CMK (cell line): Measurements from ENCODE around the gene DOCK8.
"Not testable (repeated sequence)": the region's sequence is repeated elsewhere in the genome, so short reads cannot be mapped to it uniquely, and the experiment has no call there.

Experiments used
- DNase-seq: peaks from one replicate; pipeline ENCODE4 v3.0.0-alpha.2; 2010; ENCODE audit warnings: low read depth

Gene DOCK8

GRCh38 chr9:214648-215493 is at the start of gene DOCK8:
Gene DOCK8, plus strand, starts transcription at chr9:214865. Its CDS starts 112 bp downstream, at chr9:214977.
- DNase-seq = peak; percentile 55

- DNase-seq = not testable (repeated sequence)
These were observed 44.9 kb upstream of the DOCK8 start for GRCh38 chr9:169757-170156.

- not testable (repeated sequence) for DNase-seq
These were observed 36.4 kb upstream of the DOCK8 start for GRCh38 chr9:178140-178825.

- peak; percentile 38 for DNase-seq
These were observed 35.7 kb upstream of the DOCK8 start, which contains the start of gene ZNG1A for GRCh38 chr9:178970-179383. Gene ZNG1A, minus strand, starts transcription at chr9:179056. Its CDS starts 87 bp downstream, at chr9:178969.

DNA sequence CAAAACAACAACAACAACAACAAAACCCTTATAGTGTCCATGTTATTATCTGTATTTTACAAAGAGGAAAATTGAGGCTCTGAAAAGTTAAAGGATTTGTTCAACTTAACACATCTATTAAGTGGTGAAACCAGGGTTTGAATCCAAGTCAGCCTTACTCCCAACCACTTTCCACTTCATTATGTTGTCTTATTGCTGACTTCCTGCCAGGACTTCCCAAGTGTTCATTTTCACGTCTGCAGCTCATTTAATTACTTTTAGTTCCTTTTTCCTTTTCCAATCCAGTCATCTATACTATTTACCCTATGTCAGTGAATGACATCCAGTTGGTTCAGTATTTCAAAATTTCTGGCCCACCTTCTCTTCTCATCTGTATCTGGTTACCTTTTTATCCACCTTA is 15.1 kb upstream of the DOCK8 start:
- not testable (repeated sequence) for DNase-seq

DNA sequence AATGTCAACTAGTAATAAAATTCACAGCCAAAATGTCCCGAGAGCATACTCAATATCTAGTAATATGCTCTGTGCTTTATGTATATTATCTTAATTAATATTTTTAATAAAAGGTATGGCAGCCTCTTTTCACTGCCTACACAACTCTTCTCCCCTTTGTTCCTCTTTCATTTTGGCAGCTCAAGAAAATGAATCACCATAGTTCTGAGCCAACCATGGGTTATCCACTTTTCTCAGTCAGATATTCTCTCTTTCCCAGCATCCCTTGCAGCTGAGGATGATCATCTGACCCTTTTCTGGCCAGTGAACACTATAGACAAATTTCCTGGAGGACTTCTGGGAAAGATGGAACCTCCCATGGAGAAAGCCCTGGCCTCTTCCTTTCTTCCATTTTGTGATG is 8.2 kb upstream of the DOCK8 start:
- no peak for DNase-seq

DNA sequence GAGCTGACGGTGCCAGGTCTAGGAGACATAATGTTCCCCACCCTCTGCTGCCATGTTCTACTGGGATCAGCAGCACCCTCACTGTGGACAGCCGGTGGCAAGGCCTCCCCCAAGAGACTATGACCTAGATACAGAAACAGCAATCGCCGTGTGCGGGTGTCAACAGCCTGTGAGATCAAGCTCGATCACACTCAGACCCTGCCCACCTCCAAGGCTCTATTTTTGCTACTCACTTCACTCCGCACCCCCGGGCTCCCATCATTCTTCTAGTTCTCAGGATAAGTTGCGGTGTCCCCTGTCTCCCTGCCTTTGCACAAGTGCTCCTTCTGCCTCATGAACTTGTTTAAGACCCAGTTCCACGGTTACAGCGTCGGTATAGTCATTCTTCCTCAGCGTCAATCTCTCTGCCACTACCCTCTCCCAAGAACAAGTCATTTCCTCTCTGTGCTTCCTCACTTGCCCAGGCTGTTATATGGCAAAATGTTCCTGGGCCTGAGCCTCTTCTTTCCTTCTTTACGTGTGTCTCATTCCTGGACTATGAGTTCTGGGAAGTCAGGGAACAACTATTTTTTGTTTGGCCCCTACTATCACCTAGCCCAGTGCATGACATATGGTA is 5.4 kb upstream of the DOCK8 start:
- no peak for DNase-seq

DNA sequence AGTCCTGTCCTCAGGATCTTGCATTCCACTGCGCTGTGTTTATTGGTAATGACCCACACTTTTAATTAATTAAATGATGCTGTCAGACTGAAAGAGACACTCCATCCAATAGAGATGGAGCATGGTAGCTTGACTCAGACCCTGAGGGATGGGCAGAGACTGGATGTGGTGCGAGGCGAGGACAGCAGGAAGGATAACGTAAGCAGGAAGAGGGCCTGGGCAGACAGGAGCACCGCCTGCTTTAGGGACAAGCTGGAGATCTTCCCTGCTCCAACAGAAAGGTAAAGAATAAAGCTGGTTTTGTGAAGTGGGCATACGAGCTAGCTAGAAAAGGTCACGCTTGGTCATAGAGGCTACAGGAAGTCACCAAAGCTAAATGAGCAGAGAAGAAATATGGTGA is 3.6 kb upstream of the DOCK8 start:
- no peak for DNase-seq

DNA sequence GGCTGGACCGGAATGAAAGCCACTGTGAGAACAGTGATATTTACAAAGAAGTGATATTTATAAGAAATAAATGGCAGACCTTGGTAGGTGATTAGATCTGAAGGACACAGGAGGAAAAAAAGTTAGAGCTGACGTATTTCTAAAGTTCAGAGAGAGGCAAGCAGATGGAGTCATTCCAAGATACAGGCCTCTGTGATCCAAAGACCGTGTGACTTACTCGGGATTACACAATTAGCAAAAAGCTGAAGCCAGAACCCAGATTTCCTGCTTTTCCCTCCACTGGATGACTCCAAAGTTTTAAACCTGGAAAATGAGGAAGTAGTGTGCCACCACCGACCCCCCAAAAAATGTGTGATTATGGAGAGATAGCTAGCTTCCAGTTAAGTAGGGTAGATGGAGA is 3.1 kb upstream of the DOCK8 start:
- no peak for DNase-seq

GRCh38 chr9:212297-212696 is 2.4 kb upstream of the DOCK8 start:
- no peak for DNase-seq

DNA sequence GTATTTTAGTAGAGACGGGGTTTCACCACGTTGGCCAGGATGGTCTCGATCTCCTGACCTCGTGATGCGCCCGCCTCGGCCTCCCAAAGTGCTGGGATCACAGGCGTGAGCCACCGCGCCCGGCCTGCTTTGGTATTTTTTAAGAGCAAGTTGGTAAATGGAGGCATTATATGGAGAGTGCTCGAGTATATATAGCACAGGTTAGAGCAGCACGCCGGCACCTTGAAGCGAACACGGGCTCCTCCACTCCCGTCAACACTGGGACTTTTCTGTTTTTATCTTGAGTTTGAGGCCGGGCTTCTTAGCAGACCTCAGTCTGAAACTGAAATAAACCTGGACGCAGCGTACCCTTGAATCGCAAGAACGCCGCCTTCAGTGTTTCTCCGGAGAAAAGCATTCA is 764 bp upstream of the DOCK8 start:
- not testable (repeated sequence) for DNase-seq

DNA sequence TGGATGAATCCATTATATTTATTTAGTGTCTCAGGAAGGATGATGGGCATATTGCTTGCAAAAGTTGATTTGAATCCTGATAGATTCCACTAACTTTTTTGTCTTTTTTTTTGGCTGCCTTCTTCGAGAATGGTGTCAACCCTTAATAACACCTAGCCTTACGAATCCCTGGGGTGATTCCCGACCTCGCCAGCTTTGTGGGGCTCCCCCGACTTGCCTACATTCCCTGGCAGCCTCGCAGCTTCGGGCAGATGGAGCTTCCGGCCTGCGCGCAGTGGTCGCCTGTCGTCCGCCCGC is 366 bp upstream of the DOCK8 start:
- no peak for DNase-seq

- DNase-seq = no peak
These were observed 1.0 kb downstream of the DOCK8 start for GRCh38 chr9:215631-216155.

DNA sequence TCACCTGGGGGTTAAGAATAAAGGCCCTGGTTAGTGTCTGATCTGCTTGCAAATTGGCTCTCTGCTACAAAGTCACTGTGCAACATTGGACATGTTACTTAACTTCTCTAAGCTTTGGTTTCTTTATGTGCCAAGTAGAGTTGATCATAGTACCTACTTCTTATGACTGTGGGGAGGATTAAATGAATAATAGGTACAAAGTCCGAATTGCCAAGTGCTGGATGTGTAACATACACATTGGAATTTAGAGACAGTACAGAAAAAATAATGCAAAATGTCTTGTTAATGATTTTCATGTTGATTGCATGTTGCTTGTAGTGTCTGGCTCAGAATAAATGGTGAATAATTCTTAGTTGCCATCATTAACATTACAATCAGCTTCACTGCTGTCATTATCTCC is 2.2 kb downstream of the DOCK8 start:
- no peak for DNase-seq

DNA sequence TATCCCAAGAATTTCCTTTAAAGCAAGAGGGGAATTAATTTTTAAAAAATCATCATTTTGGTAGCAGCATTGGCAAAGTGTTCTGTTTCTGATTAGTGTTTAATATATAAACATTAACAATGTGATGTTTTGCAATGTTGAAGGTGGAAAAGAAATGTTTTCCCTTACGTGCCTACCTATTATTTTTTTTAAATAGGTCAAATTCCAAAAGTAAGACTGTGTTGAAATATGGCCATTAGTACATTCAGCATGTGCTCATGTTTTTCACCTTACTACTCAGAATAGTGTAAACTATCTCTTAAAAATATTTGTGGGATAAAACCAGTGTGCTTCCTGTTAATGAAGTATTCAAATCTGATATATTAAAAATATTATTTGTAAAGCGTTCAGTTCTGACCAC is 3.3 kb downstream of the DOCK8 start:
- DNase-seq = no peak

- not testable (repeated sequence) for DNase-seq
These were observed 4.4 kb downstream of the DOCK8 start for GRCh38 chr9:219036-219435.

DNA sequence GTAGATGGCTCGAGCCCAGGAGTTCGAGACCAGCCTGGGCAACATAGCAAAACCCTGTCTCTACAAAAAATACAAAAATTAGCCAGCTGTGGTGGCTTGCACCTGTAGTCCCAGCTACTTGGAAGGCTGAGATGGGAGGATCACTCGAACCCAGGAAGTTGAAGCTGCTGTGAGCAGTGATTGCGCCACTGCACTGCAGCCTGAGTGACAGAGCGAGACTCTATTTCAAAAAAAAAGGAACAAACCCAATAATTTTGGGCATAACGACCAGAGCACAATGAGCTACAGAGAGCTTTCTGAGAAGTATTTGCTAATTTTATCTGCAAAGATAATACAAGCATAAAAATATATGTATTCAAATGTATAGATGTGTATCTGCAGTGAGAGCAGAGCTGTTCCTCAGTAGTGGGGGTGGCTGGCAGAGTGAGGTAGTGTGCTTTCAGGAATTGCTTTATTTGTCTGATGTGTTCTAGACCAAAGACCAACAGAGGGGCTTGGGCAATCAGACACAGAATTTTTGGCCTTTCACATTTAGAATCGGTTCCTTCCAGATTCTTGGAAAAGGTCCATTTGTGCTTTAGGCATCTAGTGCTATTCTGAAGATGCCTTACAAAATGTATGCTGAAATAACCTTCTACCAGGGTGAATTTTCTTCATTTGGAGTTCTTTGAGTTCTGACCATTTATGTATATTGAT is 5.2 kb downstream of the DOCK8 start:
- DNase-seq = no peak

GRCh38 chr9:221989-222776 is 7.5 kb downstream of the DOCK8 start:
- no peak for DNase-seq

GRCh38 chr9:223152-223551 is 8.5 kb downstream of the DOCK8 start:
- DNase-seq = no peak

- no peak for DNase-seq
These were observed 9.4 kb downstream of the DOCK8 start for GRCh38 chr9:224026-224425.
